HG03439 (cell line): Measurements from ENCODE around the gene FOXO3.
A peak's percentile ranks its signal among the peaks of the same experiment; 100 is the strongest.
"Not testable (repeated sequence)": the region's sequence is repeated elsewhere in the genome, so short reads cannot be mapped to it uniquely, and the experiment has no call there.

Experiments
- ATAC-seq: cut with Tn5 transposase; IDR thresholded peaks from one replicate; pipeline ENCODE4 v1.9.1; 2021; ENCODE audit warnings: mild to moderate bottlenecking, moderate library complexity; ENCODE audit not compliant: unreplicated experiment

FOXO3 gene

DNA sequence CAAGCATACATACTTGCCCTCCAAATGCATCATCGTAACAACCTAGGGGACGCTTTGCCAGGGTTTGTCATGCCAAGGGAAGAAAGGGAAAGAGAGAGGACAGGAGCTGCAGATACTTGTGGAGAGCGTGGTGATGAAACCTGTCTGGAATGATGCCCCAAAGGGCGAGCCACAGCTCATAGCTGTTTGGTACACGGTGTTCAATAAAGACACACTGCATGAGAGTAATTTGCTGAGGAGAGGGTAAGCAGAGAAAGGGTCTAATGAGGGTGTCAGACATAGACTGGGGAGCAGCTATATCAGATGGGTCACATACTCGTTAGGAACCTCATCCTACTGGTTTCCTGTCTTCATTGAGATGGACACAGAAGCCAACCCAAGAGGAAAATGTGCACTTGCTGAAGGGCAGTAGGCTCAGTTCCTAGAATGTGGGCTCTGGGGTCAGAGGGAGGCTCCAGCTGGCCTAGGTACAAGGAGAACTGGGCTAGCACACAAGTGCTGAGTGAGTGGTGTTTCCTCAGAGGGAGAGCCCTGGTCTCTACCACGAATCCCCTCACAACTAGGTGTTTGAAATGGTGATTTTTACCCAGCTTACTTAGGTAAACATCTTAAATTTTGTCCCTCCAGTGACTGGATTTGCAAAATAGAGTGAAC is 5.2 kb upstream of the FOXO3 start:
- no peak for ATAC-seq

DNA sequence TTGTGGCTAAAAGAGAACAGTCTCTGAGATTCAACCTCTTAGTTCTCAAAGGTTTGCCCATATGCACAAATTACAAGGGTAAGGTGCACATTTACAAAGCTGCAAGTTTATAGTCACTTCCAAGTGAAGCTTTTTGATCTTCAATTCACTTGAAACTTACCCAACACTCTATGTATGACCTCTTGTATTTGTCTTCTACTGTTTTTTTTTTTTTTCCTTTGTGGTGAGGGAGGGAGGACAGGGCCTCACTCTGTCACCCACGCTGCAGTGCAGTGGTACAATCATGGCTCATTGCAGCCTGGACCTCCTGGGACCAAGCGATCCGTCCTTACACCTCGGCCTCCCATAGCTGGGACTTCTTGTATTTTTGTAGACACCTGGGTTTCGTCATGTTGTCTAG is 4.5 kb upstream of the FOXO3 start:
- no peak for ATAC-seq

DNA sequence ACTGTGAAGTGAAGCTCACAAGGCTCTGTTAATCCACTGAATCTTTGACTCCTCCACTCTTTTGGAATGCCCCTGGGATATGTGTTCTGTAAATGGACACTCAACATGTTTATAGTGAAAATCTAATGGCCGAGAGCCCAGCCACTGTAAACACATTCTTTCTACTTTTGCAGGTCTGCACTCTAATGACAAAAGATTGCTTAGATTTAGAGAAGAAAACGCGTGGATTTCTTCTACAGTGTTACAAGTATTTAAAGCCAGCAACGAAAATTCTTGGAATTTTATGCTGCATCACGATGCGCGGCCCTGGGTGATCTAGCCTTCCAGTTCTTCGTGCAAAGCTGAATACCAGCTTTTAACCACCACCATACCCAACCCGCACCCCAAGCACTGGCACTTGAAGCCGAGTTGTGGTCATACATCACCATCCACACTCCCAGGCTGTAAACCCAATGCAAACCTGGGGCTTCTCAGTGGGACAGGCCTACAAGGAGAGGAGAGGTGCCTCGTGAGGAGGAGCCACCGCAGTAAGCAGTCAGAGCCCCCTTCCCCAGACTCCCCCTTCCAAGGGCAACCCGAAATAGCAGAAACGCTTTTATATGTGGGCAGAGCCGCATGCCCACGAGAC is 3.7 kb upstream of the FOXO3 start:
- no peak for ATAC-seq

DNA sequence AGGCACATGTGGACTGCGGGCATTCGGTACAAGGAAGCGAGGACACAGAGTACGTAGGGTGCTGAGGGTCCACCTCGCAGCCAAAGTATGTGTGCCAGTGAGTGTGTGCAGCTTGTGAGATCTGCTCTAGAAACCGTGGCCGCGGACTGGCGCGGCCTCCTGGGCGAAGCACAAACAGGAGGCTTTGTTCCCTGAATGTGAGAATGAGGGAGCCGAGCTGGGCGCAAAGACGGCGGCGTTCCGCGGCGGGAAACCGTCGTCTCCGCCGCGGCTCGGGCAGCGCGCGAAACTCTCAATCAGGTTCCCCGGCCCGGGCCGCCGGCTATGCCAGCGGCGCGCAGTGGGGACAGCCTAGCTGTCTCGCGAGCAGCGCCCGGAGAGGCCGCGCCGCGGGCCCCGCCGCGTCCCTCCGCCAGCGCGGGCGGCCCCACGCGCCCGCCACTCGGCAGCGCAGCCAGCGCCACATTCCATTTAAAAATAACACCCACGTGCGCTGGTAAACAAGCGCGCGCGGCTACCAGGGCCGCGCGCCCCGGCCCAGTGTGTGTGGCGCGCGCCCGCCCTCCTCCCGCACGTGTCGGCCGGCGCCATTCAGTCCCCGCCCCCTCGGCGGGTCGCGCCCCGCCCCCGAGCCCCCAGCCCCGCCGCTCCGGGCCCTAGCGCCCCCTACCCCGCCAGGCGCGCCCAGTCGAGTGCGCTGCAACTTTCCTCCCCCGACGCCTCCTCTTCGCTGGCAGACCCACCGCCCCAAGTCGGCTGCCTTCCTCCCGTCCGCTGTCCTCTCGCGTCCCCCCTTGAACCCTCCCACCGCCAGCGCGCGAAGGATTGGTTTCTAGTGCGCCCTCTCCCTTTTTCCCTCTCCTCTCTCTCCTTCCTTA is 3.0 kb upstream of the FOXO3 start:
- no peak for ATAC-seq

DNA sequence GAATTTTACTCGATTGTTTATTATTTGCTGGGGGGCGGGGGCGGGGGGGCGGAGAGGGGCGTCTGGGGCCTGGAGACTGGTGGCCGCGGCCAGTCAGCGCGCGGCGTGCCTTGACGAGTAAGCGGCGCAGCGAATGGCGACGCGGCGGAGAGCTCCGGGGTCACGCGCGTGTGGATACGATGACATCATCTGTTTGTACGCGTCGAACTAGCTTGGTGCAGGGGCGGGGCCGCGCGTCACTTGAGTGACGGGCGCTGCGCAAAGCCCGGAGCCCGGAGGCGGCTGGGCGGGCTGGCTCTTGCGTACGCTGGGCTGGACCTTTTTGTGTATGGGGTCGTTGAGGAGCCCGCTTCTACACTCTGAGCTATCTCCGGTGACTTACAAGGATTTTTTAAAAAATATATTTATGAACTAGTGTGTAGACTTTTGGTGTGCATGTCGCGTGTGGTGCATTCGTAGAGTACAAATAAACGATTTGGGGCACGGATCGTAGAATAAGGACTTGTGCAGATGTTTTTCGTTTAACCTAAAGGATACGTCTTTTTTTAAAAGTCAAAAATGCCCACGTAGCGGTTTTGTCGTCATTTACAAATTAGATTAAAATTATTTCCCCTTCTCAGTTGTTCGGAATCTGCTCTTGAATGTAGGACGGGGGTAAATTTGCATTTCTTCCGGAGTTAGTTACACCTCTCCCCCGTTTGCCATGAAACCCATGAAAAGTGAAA is 2.2 kb upstream of the FOXO3 start:
- peak; percentile 72 for ATAC-seq

DNA sequence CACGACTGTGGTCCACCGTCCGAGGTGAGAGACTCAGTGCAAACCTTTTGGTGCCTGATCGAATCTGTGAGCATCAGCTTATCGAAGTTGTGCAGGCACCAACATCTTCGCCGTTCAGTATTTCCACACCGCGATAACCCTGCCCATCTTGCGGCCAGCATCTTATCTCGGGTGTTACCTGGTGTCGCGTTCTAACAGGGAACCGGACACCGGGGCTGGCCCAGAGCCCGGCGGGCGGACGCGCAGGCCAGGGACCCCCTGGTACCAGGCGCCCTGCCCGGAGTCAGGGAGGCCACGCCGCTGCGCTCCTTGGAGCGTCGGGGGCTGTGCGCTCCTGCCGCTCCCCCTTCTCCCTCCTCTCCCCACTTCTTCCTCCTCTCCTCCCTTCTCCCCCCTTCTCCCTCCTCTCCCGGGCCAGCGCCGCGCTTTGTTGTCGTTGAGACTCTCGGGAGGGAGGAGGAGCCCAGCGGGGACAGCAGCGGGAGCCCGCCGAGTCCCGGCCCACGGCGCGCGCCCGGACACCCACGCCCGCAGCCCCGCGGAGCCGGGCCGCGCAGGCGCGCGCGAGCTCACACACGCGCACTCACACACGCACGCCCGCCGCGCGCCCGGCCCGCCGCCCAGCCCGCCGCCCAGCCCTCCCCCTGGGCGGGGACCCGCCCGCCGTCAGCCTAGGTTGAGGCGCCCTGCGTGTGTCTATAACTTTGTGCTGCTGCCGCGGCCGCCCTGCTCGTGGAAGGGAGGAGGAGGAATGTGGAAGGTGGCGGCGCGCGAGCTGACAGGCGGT is 1.4 kb upstream of the FOXO3 start:
- peak; percentile 42 for ATAC-seq

DNA sequence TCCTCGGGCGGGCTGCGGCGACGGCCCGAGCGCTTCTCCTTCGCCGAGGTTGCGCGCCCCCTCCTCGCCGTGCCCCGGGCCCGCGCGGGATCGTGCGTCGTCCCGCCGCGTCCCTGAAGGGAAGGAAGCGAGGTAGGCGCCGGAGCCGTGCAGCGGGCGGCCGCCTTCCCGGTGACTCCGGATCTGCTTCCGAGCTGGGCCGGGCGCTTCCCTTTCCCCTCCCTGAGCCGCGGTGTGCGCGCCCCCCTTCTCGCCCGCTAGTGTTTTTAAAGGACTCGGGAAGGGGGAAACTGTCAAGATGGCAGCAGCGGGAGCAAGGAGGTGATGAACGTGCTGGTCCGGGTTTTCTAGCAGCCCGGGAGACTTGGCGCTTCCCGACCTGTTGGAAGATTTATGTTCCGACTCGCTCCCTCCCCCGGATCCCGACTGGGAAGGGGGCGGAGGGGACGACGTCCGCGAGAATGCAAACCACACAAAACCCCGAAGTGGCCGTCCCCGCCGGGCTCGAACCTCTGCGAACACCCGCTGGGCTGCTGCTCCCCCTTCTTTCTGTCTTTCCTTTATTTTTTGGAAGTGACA is 744 bp upstream of the FOXO3 start:
- ATAC-seq: peak; percentile 3

DNA sequence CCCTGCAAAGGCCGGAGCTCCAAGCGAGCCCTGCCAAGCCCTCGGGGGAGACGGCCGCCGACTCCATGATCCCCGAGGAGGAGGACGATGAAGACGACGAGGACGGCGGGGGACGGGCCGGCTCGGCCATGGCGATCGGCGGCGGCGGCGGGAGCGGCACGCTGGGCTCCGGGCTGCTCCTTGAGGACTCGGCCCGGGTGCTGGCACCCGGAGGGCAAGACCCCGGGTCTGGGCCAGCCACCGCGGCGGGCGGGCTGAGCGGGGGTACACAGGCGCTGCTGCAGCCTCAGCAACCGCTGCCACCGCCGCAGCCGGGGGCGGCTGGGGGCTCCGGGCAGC is 561 bp downstream of the FOXO3 start:
- ATAC-seq: not testable (repeated sequence)

DNA sequence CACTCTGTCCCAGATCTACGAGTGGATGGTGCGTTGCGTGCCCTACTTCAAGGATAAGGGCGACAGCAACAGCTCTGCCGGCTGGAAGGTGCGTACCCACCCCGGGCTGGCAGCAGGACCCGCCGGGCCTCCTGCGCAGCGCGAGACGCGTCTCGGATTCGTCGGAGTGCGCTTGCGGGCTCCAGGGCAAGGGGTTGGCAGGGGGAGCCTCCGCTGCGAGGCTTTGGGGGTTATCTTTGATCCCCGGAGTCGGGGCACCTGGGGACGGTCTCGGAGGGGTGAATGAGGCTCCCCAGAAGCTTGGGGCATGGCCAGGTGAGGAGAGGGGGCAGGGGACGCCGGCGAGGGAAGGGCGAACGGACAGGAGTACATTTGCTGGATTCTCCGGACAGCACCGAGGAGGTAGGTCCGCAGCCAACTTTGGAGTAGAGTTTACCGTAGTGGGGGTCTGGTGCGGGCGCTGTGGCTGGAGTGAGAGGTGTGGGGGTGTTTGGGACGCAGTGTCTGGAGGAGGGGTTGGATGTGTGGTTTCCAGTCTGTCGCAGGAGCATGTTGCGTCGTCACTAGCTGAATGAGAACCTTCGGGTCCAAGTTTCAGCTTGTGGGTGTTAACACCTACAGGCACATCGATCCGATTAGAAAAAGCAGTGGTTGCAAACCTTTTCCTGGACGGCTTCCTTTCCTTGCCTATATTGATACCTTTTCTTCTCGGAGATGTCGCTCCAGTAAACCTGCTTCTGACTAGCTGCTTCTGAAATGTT is 1.2 kb downstream of the FOXO3 start:
- no peak for ATAC-seq

DNA sequence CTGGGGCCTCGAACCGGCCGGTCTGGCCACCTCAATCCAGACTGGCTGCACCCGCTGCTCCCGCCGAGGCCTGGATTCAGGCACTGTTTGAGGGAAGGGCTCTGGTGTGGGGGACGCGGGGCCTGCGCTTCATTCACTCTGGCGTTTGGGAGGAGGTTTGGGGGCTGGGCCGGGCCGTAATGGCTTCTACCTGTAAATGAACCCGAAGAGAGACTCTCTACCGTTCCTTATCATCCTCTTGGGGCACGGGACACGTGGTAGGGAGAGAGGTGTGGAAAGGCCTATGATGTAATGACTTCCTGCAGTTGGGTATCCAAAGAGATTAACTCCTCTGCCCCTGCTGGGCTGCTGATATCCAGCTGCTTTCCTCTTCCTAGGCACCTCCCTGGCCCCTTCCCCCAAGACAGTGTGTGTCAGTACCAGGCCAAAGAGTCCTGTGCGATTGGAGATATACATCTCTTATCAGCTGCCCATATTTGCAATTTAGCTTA is 1.8 kb downstream of the FOXO3 start:
- no peak for ATAC-seq

DNA sequence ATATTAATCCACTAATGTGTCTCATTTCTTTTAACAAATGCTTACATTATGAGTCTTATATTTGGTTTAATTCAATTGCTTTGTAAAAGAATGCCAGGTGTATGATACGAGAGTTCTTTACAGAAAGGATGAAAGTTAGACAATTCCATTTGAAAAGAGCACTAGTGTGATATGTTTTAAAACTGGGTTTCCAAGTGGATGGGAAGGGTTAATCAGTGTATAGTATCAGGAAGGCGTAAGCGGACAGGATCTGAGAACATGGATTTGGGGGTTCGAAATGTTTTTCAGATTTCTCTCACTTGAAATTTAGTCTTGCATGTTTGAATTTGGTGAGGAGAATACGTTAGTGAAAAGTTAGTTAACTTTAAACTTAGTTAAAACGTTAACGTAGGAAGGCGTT is 2.6 kb downstream of the FOXO3 start:
- no peak for ATAC-seq

DNA sequence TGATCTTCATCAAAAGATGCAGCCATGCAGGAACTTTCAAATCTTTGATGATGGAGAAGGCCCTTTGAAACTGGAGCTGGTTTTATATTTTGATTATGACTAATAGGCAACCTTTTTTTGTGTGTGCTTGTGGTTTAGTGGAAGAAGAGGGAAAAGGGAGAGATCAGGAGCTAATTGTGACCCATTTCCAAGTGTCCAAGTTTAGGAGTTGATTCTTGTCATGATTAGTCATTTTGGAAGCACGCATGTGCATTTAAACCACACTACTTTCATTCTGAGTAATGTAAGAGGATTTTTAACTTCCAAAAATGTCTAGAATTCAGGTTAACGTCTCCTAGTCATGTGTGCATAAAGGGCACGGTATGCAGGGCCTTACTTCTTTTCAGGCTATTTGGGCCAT is 3.5 kb downstream of the FOXO3 start:
- no peak for ATAC-seq

DNA sequence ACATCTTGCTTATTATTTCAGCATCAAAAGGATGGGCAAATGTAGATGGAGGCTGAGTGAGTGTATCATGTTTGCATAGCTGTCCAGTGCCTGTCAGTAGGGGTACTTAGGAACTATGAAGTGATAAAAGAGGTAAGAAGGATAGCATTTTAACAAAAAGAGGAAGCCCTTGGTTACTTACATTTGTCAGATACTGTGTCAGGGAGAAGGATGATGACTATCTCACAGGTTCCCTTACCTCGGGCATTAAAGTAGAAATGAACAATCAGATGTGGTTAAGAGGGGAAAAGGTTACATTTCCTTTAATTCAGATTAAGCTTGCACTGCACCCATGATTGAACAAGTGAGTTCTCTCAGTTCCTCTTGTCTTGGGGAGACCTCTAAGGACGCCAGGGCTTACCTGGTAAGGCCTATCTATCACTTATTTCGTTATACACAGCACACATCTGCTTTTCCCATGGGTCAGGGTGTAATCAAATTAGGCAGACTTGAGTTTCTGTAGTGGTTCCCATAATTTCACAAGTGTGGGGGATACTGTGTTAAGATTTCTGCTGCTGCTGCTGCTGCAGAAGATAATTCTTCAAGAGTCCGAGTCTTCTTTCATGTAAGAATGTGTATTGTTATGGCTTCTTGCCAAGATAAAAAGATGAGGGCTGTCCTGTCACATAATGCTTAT is 4.5 kb downstream of the FOXO3 start:
- peak; percentile 47 for ATAC-seq

DNA sequence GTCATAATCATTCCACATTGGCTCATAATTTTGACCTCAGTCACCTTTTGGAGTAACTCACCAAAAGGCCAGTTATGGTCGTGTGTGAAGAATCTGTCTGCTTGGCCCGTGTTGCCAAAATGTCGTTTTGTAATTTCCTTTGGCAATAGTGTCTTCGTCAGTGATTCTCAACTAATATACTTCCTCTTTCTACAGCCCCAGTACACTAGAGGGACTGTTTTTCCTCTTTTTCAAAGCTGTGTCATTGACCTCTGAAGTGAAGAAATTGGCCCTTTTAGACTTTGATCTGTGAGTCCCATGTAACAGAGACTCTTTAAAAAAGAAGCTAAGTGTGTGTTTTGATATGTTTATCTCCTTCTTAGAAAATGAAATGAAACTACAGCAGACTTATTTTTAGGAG is 5.2 kb downstream of the FOXO3 start:
- ATAC-seq: no peak

DNA sequence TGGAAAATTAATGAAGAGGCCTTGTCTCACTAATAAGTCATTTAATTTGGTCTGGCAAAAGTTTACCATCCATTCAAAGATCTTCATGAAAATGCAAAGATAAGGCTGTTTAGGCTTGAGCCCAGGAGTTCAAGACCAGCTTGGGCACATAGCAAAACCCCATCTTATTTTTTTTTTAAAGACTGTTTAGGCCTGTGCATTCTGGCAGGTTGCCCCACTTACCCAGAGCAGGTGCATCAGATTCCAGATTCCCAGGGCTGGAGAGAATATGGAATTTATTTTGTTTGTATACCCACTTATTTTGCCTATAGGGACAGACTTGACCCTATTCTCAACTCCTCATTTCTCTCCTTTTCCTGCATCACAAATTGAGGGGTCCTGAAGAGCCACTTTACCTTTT is 5.7 kb downstream of the FOXO3 start:
- no peak for ATAC-seq

DNA sequence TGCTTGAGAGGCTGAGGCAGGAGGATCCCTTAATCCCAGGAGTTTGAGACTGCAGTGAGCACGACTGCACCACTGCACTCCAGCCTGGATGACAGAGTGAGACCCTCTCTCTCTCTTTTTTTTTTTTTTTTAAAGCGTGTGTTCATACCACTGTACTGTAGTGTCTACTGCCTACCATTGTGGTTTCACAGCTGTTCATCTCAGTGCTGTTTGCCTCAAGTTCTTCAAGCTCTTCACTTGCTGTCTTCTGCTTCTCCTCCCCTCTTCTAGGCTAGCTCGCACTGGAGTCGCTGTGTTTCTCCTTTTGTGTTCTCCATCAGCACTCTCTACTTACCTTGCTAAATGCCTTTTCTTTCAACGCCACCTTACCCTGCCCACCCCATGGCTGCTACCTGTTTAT is 7.4 kb downstream of the FOXO3 start:
- no peak for ATAC-seq

DNA sequence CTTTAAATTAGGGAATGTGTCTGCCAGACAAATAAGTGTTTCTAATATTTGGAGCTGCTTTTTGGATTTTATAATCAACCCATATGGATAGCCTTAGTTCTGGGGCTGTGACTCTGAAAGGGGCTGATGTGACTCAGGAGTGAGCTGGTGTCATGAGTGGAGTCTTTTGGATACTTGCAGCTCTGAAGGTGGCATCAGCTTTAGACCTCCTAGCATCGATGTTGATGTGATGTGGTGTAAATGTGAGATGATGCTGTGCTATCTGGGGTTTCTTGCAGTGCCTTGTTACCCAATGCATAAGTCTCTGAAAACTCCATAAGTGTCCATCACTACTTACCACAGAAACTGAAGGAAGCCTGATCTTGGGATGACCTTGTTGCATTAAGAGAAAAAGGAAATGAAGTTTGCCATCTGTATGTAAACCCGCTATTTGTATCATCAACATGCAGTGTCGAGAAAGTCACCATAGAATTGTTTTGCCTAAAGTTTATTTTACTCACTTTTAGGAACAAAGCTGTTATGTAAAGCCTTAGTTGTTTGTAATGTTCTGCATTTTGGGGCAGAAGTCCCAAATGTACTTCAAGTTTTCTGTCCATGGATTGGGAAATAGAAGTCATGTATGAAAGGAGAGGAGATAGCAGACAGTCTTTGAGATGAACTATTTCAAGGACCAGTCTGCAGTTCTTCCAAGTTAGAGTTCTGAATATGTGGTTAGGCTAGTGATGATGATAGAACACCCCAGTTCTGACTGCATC is 8.0 kb downstream of the FOXO3 start:
- no peak for ATAC-seq

DNA sequence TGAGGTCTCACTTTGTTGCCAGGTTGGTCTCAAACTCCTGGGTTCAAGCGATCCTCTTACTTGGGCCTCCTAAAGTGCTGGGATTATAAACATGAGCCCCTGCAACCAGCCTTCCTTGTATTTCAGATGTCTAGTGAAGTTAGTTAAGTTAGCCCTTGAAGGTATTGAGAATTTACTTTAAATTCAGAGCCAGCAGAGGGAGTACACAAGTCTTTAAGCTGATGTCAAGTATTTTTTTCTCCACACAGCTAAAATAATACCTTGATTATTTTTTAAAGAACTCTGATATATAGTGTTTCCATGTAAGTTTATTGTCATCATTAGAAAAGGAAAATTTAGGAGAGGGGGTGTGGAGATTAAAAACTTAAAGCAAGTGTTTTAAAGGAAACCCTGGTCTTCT is 9.8 kb downstream of the FOXO3 start:
- no peak for ATAC-seq
